Left renal cortex interstitium (tissue), 4 donors: ENCODE data around the gene B4GALNT3. TPM values are rescaled to one million over a fixed set of nuclear protein-coding genes. Genes with fewer than 3 reads are reported as not detected.
"Not testable (repeated sequence)": the region's sequence is repeated elsewhere in the genome, so short reads cannot be mapped to it uniquely, and the experiment has no call there.

Source experiments
- DNase-seq, 4 donors: peaks; one replicate each; pipeline ENCODE4 v3.0.0-alpha.2; 2013; ENCODE audit warnings: low read depth in 4 of 4, low spot score in 2 of 4, missing footprints in 1 of 4
- polyA plus RNA-seq, 4 donors: library from polyadenylated mRNA; unstranded; fragments of 120-200 nt; gene quantifications; one replicate each; pipeline ENCODE4 v1.2.1, GENCODE V29; 2013; ENCODE audit not compliant: insufficient read length in 4 of 4

Gene B4GALNT3
- polyA plus RNA-seq, 4 donors = 13.6 to 24.0 (median 17.3) TPM

DNA sequence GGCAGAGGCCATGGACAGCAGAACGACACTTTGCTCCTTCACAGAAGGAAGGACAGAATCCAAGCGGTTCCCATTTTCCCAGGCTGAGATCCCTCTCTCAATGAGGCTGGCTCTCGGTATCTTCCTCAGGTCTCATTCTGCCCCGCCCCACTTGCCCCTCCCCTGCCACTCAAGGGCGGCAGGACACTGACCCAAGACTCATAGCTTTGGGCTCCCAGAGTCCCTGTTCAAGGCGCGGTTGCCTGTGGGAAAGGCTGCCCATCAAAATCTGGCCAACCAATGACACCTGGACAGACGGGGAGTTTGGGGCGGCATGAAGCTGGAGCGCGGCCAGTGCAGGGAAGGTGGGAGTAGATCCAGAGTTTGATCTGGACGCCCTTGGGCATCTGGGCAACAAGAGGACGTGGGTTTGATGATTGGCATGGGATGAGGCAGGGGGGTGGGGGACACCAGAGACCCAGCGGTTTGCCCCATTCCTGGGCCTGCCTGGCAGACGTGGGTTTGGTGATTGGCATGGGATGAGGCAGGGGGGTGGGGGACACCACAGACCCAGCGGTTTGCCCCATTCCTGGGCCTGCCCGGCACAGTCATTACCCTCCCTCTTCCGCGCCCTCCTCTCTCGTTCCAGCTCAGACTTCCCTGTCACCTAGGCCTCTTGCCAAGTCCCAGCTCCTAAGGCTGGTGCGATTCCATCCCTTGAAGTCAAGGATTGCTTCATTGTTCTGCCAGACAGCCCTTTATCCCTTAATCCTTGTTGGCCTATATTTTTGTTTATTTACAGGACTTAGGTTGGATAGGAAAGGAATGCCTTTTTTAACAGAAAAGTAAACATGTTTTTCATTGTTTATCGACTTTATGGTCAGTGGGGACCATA is 111.4 kb downstream of the B4GALNT3 start:
- no peak for DNase-seq

- no peak for DNase-seq
These were observed 112.2 kb downstream of the B4GALNT3 start for GRCh38 chr12:571795-572531.

- DNase-seq = no peak
These were observed 112.8 kb downstream of the B4GALNT3 start for GRCh38 chr12:572532-572899.

DNA sequence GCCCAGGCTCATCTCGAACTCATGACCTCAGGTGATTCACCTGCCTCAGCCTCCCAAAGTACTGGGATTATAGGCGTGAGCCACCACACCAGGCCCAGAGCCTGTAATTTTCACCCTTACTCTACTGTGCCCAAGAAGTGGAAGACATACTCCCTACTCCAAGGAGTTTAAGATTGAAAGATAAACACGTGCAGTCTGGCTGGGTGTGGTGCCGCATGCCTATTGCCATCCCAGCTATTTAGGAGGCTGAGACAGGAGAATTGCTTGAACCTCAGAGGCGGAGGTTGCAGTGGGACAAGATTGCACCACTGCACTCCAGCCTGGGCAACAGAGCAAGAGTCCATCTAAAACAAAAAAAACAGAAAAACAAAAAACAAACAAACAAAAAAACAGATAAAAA is 113.5 kb downstream of the B4GALNT3 start:
- DNase-seq = no peak

GRCh38 chr12:574475-575128 is 114.9 kb downstream of the B4GALNT3 start:
- no peak for DNase-seq

DNA sequence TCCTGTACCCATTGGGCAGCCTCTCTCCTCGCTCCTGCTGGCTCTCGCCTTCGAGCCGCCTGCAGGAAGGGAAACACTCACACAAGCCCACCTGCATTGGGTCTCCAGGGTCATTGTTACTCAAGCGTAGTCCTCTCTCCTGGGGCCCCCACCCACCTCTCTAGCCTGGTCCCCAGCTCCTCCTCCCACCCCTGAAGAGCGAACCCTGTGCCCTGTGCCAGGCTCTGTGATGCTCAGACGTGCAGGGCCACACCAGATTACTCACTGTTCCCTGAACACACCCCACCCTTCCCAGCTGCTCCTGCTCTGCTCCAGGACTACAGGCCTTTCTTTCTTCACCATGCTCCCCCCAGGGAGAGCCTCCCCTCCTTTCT is 115.4 kb downstream of the B4GALNT3 start:
- no peak for DNase-seq

GRCh38 chr12:575948-576614 is 116.3 kb downstream of the B4GALNT3 start:
- DNase-seq = peak in 2 of 4 donors; percentile 55 to 58

DNA sequence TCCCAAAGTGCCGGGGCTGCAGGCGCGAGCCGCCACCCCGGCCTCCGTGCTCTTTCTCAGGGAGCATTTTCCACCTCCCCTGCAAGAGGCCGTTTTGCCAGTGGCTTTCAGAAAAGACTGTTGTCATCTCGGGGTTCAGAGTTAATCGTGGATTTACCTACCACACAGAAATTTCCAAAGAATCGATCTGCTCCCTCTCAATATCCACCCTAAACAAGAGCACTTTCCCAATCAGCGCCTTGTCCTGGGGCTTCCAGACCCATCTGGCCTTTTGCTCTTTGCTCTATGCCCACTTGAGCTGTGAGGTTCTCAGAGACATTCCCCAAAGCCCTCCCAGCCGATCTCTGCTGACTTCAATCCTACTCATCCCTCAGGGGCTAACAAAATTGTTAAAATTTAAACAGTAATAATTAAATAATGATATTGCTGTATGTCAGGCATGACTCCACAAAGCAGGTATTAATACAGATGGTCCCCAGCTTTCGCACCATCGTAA is 116.9 kb downstream of the B4GALNT3 start:
- no peak for DNase-seq

- not testable (repeated sequence) for DNase-seq
These were observed 118.4 kb downstream of the B4GALNT3 start for GRCh38 chr12:577994-578747.

DNA sequence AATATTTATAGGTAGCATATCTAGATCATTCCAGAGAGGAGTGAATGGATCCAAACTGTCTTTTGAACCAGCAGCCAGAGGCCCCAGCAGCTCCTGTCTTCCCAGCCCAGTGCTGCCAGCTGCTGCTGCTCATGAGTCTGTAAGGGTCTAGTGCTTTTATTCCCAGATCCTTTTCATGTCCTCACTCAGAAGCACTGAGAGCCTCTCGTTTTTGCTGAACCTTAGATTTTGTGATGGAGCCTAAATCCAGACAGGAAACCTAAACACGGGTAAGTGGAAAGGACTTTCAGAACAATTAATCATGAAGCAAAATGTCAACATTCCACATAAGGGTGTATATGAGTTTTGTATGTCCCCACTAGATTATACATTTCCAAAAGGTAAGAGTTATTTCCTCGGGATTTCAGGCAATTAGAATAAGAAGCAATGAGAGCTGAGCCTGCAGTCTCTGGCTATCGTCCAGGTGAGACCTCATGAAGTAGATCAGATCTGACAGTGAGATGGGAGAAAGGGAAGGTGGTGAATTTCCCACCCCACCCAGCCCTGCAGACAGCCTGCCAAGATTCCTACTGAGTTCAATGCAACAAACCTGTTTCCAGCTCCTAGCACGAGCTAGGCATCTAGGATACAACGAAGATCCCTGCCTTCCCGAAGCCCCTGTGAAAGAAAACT is 119.1 kb downstream of the B4GALNT3 start:
- DNase-seq = no peak

- no peak for DNase-seq
These were observed 119.8 kb downstream of the B4GALNT3 start for GRCh38 chr12:579420-580110.

- DNase-seq = no peak
These were observed 121.1 kb downstream of the B4GALNT3 start for GRCh38 chr12:580813-581212.

DNA sequence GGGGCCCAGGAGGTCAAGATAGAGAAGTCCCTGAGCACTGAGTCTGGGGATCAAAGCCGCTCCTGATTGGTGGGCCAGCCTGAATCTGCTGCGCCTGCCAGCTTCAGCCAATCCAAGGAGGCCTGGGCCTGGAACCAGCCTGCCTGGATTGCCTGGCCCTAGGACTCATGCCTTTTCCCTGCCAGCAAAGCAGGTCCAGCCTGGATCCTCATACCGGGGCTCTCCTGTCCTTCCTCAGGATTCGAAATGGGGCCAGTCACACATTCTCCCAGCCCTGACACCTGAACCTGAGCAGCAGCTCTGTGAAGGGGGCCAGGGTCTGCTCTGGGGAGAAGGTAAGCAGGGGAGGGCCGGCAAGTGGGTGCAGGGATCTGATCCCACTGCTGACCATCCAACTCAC is 121.6 kb downstream of the B4GALNT3 start:
- DNase-seq = no peak

GRCh38 chr12:581746-582145 is 122.0 kb downstream of the B4GALNT3 start:
- no peak for DNase-seq

DNA sequence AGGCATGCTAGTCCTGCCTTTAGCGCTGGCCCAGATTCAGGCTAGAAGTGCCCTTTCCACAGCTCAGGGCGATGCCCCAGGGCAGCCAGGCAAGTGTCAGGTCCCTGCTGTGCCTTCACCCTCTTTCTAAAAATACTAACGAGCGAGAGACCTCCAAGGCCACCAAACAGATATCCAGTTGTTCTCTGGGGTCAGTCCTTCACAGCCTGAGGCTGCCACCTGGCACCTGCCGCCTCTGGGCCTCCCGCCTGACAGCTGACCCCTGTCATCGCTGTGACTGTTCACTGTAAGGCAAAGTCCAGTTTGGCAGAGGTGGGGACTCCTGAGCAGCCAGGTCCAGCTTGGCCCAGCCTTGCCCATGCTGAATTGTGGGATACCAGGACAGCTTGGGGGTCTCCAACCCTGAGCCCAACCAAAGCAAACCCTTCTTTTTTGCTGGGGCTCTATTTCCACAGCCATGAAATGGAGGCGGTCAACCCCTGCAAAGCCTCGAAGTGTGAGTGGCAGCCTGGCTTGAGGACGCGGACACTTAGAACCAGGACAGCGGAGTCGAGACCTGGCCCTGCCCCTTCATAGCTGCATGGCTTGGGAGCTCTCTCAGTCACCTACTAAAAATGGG is 123.6 kb downstream of the B4GALNT3 start:
- DNase-seq = no peak

DNA sequence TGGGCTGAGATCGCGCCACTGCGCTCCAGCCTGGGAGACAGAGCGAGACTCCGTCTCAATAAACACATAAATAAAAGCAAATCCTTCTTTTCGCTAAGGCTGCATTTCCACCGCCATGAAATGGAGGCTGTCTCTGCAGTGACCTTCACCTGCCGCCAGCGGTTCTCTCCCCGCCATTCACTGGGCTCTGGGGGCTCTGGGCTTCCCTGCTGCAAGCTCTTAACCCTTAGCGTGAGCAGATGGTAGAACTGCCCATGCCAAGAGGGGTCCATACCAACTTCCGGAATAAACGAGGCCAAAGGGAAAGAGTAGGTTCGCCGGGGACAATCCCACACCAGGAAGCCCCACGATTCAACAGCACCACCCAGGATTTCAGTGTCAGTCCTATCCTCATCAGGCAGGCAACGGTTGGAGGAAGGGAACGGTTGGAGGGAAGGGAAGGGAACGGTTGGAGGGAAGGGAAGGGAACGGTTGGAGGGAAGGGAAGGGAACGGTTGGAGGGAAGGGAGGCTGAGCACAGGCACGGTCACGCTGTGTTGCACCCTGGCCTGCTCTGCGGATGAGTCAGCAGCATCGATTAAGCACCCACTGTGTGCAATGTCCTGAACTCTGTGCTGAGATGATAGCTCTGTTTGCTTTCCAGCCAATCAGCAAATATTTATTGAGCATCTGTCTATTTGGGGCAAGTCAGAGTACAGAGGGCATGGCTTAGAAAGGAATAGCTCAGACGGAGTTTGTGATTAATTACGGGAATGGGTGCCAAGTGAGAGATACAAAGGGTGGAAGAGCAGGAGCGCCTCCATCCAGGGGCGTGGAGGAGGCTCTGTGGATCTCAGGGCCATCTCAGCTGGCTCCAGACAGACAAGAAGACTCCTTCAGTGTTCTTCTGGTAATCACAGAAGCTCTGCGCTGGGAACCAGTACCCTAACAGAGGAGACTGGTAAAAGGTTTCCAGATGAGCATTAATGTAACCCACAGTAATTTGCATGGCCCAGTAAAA is 125.6 kb downstream of the B4GALNT3 start:
- DNase-seq = no peak
